CD4-positive, alpha-beta T cell treated with Interleukin-17A for 1 hour (primary cell): ENCODE measurements around the gene BSND.

Experiments used
- DNase-seq: peaks from one replicate; pipeline ENCODE4 v3.0.0-alpha.2; 2020

BSND gene

GRCh38 chr1:54994355-54994990 lies 4.3 kb upstream of the BSND start:
- no peak for DNase-seq

GRCh38 chr1:54995013-54995760 lies 3.5 kb upstream of the BSND start:
- DNase-seq: no peak

DNA sequence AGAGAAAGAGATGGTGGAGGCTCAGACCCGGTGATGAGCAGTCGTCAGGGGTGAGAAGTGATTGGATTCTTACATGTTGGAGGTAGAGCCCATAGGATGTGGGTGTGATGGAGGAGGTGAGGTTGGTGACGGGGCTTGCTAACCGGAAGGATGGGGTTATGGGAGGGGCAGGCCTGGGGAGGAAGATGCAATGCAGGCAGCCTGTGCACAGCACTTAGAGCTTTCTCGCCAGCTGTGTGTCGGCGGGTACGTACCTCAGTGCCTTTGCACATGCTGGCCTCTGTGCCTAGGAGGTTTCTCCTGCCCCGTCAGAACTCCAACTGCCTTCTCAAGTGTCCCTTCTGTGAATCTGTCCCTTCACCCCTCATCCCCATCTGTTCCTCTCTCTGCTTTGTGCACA lies 2.9 kb upstream of the BSND start:
- DNase-seq: peak; percentile 71

- peak; percentile 84 for DNase-seq
Measured at GRCh38 chr1:54996359-54996868, 2.3 kb upstream of the BSND start.

DNA sequence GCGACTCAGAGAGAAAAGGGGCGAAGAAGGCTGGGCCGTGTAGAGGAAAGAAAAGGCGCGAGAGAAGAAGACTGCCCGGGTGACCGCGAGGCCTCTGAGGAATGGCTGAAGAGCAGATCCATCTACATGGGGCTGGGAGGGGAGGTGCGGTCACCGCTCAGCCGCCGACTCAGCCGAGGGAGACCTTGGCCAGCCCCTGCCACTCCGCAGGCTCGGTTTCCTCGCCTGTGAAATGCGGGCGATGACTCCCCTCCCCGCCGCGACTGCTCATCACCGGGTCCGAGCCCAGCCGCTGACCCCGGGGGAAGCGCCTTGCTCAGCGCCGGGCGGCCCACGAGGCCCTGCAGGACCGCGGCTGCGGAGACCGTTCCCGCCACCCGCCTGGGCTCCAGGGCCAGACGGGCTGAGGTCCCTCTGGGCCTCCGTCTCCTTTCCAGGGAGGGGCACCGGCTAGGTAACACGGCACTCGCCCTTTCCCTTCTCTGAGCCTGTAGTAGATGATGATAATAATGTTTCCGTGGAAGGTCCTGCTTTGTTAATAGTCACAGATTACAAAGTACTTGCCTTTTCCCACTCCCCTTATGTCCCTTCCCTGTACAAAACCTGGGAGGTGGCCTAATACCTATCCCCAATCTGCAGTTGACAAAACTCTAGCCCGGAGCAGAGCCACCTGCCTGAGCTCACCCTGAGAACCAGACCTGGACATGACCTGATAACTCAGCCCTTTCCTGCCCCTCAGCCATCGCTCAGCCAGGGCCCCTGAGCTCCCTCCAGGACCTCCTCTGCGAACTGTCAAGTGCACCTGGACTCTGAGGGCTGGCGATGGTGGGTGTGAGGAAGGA lies 1.6 kb upstream of the BSND start:
- DNase-seq: peak; percentile 2

GRCh38 chr1:54997711-54997986 lies 1.1 kb upstream of the BSND start:
- DNase-seq: no peak

GRCh38 chr1:54998100-54998499 lies 633 bp upstream of the BSND start:
- DNase-seq: no peak

GRCh38 chr1:55000110-55001085 lies 1.7 kb downstream of the BSND start:
- DNase-seq: no peak

DNA sequence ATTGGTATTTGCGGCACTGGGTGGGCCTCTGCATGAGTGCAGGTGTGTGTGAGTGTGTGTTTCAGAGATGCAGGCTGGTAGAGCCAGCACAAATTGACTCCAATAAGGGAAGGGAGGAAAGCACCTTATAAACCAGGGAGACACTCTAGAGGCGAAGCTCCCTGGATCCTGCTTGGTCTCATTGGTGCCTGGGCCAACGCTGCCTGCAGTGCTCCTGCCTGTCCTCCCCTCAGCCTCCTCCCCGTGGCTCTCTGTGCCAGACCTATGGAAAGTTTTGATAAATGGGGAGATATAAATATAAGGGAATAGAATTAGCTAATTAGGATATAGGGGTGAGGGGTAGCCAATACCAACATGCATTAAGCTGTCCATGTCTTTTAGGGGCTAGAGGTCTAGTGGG lies 2.6 kb downstream of the BSND start:
- no peak for DNase-seq

DNA sequence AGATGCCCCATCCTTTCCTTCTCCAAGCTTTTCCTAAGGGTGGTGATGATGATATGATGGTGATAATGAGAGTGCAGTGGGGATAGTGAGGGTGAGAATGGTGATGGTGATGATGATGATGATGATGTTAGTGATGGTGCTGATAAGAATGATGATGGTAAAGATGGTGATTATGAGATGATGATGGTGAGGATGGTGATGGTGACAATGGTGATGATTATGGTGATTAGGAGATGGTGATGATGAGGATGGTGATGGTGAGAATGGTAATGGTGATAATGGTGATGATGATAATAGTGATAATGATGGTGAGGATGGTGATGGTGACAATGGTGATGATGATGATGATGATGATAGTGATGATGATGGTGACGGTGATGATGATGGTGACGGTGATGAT lies 4.0 kb downstream of the BSND start:
- no peak for DNase-seq

DNA sequence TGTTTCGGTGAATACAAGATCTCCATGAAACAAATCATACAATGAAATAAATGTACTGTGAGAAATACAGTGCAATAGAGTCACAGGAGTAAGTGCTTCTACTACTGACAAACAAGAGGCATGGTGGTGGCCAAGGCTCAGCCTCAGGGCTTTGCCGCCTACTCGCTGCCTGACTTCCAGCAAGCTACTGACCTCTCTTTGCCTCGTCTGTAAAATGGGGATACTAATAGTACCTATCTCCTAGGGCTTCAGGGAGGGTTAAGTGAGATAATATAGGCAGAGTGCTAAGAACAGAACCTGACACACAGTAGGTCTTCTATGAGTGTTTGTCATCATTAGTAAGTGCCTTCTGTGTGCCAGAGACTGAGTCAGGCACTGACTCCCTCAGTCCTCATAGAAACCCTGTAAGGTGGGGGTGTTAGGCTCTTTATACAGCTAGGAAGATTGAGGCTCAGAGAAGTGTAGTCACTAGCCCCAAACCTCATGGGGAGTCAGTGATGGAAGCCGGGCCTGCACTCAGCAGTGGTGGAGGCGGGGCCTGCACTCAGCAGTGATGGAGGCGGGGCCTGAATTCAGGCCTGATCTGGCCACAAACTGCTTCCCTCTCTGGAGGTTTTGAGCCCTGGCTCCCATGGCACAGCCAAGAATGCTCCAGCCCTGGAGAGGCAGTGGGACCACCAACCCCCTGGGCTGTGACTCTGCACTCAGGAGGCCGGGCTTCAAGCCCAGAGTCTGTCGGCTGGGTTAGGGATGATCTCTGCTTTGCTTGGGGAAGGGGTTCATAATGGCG lies 6.8 kb downstream of the BSND start:
- no peak for DNase-seq

GRCh38 chr1:55006931-55007330 lies 8.2 kb downstream of the BSND start:
- no peak for DNase-seq

GRCh38 chr1:55007625-55008024 lies 8.9 kb downstream of the BSND start:
- DNase-seq: no peak

- no peak for DNase-seq
Measured at GRCh38 chr1:55010194-55010886, 11.6 kb downstream of the BSND start.

DNA sequence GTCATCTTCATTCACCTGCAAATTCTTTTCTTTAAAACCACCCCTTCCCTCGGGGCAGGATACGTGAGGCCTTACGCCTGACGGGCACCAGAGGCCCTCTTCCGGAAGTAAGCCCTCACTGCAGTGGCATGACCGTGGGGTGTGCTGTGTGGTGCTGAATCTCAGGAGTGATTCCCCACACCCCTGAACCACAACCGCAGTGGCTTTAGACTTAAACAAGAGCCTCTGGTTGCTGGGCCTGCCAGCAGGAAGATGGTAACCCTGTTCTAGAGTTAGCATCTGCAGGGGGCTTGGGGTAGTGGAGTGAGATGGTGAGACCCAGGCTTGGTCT lies 12.1 kb downstream of the BSND start:
- DNase-seq: no peak

GRCh38 chr1:55012661-55013060 lies 13.9 kb downstream of the BSND start:
- no peak for DNase-seq

- DNase-seq: no peak
Measured at GRCh38 chr1:55015123-55015522, 16.4 kb downstream of the BSND start.

DNA sequence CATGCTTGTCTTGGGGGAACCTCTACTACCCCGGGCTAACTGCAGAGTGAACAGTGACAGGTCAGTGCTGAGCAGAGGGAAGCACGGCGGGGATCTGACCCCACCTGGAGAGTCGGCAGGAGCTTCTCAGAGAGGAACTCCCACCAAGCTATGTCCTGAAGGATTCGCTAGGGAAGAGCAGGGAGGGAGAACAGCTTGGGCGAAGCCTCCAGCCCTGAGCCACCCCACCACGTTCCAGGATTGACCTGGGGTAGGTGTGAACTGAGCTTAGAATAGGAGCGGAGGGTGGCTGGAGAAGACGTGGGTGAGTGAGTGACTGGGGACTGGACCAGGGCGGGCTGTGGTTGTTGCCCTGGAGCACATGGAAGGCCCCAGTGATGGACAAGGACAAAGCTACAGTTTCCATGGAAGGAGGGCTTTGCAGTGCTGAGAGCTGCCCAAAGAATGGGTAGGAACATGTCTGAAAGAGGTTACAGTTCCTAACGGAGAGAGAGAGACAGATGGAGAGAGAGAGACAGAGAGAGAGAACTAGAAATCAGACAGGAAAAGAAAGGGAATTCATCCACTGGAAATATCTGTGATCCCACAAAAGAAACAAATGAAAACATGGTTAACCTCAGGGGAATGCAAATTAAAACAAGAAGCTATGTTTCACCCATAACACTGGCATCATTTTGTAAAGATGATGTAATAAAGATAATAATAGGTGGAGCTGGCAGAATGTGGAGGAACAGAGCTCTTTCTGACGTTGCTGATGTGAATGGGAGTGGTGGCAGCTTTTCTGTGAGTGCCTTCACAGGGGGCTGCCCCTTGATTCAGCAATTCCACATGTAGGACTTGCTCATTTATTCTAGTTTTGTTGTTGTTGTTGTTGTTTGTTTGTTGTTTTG lies 17.2 kb downstream of the BSND start:
- no peak for DNase-seq

- DNase-seq: no peak
Measured at GRCh38 chr1:55018395-55018794, 19.7 kb downstream of the BSND start.

DNA sequence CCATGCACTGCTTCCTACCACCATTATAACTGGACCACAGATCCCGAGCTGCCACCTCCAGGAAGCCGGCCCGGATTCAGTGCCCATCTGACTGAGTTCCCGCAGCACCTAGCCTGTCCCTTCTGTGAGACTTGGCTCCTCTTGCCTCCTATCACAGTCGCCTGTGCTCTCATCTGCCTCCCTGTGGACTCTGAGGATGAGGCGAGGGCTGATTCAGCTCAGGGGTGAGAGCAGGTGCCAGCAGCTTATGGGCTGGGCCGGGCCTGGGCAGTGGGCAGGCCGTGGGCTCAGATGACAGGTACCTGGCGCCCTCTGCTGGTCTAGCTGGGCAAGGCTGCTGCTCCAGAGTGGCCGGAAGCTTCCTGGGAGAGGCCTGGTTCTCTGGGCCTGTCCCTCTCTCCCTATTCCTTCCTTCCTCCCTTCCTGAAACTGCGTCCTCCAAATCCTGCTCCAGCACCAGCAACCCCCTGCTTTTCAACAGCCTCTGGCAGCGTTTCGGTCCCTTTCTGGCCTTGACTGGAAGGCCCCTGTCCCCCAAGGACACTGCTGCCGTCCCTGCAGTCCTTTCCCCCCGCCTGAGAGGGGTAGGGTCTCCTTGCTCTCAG lies 23.3 kb downstream of the BSND start:
- peak; percentile 52 for DNase-seq
